LoVo (cell line): Measurements from ENCODE around the gene RALB.

Experiments
- DNase-seq: peaks from one replicate; pipeline ENCODE4 v3.0.0-alpha.2; 2016; ENCODE audit warnings: low spot score

Gene RALB

DNA sequence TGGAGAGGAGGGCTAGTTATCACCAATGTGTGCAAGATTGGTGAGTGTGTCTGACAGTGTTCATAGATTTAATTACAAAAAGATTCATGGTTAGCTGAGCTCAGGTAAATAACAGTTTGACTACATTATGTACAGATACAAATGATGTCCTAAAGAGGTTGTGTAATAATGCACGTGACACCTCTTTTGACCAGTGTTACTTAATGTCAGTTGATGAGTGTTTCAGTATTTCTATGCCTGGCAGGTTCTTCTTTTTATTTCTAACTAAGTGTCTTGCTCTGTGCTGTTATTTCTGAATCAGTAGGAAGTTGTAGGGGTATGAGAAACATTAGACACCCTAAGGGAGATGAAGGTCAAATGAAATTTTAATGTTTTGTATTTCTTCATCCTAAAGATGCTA, 85.4 kb downstream of the RALB start:
- no peak for DNase-seq

DNA sequence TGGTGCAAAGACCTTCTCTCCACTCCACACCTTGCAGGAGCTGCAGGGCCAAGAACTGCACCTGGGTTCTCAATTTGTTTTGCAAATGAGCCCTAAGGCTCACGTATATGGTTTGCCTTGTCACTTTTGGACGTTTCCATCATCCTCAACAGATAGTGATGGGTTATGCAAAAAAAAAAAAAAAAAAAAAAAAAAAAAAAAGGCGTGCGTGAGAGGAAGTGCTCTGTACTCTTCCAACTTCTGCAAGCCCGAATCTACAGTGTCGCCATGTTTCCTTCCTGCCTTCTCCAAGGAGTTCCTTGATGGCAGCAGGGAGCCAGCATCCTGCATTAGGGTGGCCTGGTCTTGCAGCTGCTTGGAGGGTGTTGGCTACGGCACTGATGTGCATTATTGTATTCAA, 89.3 kb downstream of the RALB start:
- no peak for DNase-seq

DNA sequence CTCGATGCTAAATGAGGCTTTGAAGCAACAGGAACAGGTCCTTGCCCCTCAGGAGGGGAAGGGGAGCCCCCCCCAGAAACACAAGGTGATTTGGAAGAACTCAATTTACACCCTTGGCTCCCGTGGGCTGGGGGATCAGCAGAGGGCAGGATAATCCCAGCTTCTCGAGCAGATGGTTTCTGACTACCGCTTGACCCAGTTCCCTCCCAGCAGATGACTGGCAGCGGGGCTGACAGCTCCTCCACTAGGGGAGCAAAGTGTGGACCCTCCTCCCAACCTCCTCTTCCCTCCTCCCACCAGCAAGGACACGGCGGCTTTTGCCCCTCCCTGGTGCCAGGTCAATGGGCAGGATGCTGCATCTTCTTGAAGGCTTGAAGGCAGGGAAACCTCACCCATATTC, 89.8 kb downstream of the RALB start:
- DNase-seq, result no peak

DNA sequence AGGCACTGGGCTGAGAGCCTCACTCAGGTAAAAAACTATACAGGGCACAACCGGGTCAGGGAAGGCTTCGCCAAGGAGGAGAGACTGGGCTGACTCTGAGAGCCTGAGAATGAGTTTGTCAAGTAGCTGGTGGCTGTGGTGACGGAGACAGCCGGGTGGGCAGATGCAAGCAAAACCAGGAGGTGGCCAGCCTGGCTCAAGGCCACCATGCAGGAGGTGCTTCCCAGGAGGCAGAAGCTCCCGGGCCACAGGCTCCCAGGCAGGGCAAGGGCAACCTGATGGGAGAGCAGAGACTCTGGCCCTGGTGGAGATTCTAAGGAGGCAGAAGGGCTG, 90.4 kb downstream of the RALB start:
- DNase-seq, result no peak

DNA sequence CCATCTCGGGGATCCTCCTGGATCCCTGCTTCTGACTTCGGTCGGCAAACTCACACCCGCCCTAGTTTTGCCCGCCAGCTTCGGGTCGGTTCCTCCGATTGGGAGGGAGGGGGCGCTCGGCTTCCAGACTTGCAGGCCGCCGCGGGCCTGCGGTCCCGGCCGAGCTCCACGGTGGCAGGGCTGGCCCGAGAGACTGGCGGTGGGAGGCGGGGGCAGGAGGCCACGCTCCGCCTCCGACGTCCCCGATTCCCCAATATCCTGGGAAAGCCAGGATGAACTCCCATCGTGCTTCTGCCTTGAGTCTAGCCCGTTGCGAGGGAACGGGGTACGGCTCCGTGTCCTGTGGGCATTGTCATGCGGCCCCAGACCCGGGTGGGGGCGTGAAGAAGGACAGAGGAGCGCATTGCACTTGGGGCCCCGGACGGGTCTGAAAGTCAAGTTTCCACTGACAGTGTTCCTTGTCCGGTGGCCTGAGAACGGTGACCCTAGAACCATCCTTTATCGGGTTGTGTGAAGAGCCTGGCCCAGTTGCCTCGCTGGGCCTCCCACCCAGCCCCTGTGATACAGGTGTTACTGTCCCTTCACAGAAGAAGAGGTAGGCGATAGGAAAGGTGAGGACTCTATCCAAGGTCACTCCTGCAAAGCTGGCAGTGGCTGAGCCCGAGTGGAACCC, 90.9 kb downstream of the RALB start:
- DNase-seq, result no peak
